ENCODE measurements around the gene RBM12.
"Not testable (repeated sequence)": the region's sequence is repeated elsewhere in the genome, so short reads cannot be mapped to it uniquely, and the experiment has no call there.

RBM12 gene

DNA sequence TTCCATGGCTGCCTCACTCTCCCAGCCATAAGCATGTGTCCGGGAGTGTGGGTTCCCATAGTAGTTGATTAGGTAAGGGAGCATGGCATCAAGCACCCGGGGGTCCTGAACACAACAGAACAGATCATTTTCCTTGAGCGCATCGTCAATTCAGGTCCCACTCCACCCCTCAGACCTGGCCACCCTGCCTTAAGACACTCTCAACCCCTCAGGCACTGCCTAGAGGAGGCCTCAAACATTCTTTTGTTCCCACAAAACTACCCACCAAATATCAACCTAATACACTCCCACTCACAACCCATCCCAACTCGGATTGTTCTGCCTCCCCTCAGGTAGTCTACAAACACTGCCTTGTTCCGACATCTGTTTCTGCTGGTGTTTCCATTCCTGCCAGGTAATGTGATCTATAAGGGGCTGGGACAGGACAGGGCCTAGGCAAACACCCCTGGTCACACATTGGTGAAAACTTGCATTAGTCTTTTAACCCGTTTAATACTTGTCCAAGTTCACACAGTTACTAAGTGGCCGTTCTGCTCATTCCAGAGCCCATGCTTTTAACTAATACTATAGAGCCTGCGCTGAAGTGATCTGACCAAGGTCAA lies 33.1 kb upstream of the RBM12 start:
- WGBS, 2 experiments (ENCODE audit: insufficient coverage in 2 of 2), result 81 to 100% methylated on average over 5 to 8 of the region's 9 CpGs
- Histone ChIP-seq H3K4me3 (ENCODE audit: extremely low read depth, insufficient read depth, low read length, poor library complexity, severe bottlenecking) (peak overlapping the region; percentile 87), H3K36me3 (ENCODE audit: control insufficient read depth, insufficient read depth, low read length) (peaks cover 21% of the 10 kb centered on the region), H3K9me3 (ENCODE audit: control insufficient read depth, low read length) (no peaks in the 10 kb centered on the region), H3K27ac (ENCODE audit: low read depth, low read length, severe bottlenecking) (no peak overlapping the region), H3K4me1 (ENCODE audit: control insufficient read depth, insufficient read depth, low read length, poor library complexity, severe bottlenecking) (no peaks in the 10 kb centered on the region)

DNA sequence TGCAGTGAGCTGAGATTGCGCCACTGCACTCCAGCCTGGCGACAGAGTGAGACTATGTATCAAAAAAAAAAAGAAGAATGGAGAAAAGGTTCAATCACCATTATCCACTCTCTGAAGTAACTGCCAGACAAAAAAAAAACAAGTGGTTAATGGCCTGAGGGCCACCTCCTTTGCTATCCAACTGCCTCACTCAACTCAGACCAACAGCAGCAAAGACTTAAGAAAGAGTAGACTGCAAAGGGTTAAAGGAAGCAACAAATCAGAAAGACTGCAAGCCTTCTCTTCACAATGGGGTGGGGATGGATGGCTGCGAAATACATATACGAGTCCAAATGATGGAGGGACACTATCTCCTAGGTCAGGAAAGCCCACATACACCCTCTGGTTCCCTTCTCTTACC lies 31.3 kb upstream of the RBM12 start:
- H3K4me3 ChIP-seq (ENCODE audit: extremely low read depth, insufficient read depth, low read length, poor library complexity, severe bottlenecking), result no peak overlapping the region
- no peaks in the 10 kb centered on the region for H3K4me1 ChIP-seq (ENCODE audit: control insufficient read depth, insufficient read depth, low read length, poor library complexity, severe bottlenecking)
- H3K9me3 ChIP-seq (ENCODE audit: control insufficient read depth, low read length), result no peaks in the 10 kb centered on the region
- H3K27ac ChIP-seq (ENCODE audit: low read depth, low read length, severe bottlenecking), result no peak overlapping the region
- H3K36me3 ChIP-seq (ENCODE audit: control insufficient read depth, insufficient read depth, low read length), result peaks cover 12% of the 10 kb centered on the region
- WGBS, 2 experiments (ENCODE audit: insufficient coverage in 2 of 2), result 100% methylated on average over 2 of the region's 4 CpGs; no CpG with 5 or more reads in 1 of the 2 experiments

GRCh38 chr20:35695245-35695749 lies 30.6 kb upstream of the RBM12 start:
- 86 to 100% methylated on average over 1 to 2 of the region's 2 CpGs for WGBS, 2 experiments (ENCODE audit: insufficient coverage in 2 of 2)
- H3K27ac ChIP-seq (ENCODE audit: low read depth, low read length, severe bottlenecking), result no peak overlapping the region
- peaks cover 17% of the 10 kb centered on the region for H3K36me3 ChIP-seq (ENCODE audit: control insufficient read depth, insufficient read depth, low read length)
- no peaks in the 10 kb centered on the region for H3K9me3 ChIP-seq (ENCODE audit: control insufficient read depth, low read length)
- H3K4me3 ChIP-seq (ENCODE audit: extremely low read depth, insufficient read depth, low read length, poor library complexity, severe bottlenecking), result no peak overlapping the region
- H3K4me1 ChIP-seq (ENCODE audit: control insufficient read depth, insufficient read depth, low read length, poor library complexity, severe bottlenecking), result no peaks in the 10 kb centered on the region

DNA sequence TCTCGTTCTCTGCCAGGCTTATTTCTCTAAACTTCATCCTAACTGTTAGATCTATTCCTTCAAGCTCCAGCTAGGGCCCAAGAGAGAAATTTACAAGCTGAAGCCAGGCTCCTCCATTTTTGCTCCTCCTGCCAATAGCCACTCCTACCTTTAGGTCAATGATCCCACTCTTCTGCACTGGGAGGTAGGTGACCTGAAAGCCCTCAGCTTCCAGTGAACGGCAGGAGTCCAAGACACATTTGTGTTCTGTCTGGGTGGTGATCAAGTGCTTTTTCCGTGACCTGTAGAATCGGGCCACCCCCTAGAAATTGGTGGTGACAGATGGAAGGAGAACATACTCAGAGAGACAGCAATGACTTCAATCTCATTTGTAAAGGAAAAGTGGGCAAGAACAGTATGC lies 25.6 kb upstream of the RBM12 start:
- 92% methylated on average over 2 of the region's 4 CpGs; no CpG with 5 or more reads in 1 of the 2 experiments for WGBS, 2 experiments (ENCODE audit: insufficient coverage in 2 of 2)
- no peaks in the 10 kb centered on the region for H3K4me1 ChIP-seq (ENCODE audit: control insufficient read depth, insufficient read depth, low read length, poor library complexity, severe bottlenecking)
- H3K4me3 ChIP-seq (ENCODE audit: extremely low read depth, insufficient read depth, low read length, poor library complexity, severe bottlenecking), result no peak overlapping the region
- H3K27ac ChIP-seq (ENCODE audit: low read depth, low read length, severe bottlenecking), result no peak overlapping the region
- peaks cover 42% of the 10 kb centered on the region for H3K36me3 ChIP-seq (ENCODE audit: control insufficient read depth, insufficient read depth, low read length)
- H3K9me3 ChIP-seq (ENCODE audit: control insufficient read depth, low read length), result peaks cover 9% of the 10 kb centered on the region

DNA sequence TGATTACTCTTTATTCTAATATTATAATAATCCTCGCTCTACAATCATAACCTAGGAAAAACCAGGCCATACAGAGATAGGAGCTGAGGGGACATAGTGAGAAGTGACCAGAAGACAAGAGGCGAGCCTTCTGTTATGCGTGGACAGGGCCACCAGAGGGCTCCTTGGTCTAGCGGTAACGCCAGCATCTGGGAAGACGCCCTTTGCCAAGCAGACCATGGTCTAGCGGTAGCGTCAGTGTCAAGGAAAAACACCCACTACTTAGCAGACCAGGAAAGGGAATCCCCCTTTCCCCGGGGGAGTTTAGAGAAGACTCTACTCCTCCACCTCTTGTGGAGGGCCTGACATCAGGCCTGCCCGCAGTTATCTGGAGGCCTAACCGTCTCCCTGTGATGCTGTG lies 22.2 kb upstream of the RBM12 start:
- not testable (repeated sequence) for H3K4me1 ChIP-seq (ENCODE audit: control insufficient read depth, insufficient read depth, low read length, poor library complexity, severe bottlenecking); H3K4me3 ChIP-seq (ENCODE audit: extremely low read depth, insufficient read depth, low read length, poor library complexity, severe bottlenecking); H3K27ac ChIP-seq (ENCODE audit: low read depth, low read length, severe bottlenecking); H3K9me3 ChIP-seq (ENCODE audit: control insufficient read depth, low read length)
- WGBS, 2 experiments (ENCODE audit: insufficient coverage in 2 of 2), result 80 to 90% methylated on average over 6 to 7 of the region's 11 CpGs
- peaks cover 34% of the 10 kb centered on the region for H3K36me3 ChIP-seq (ENCODE audit: control insufficient read depth, insufficient read depth, low read length)

- peaks cover 32% of the 10 kb centered on the region for H3K36me3 ChIP-seq (ENCODE audit: control insufficient read depth, insufficient read depth, low read length)
- H3K4me1 ChIP-seq (ENCODE audit: control insufficient read depth, insufficient read depth, low read length, poor library complexity, severe bottlenecking); H3K27ac ChIP-seq (ENCODE audit: low read depth, low read length, severe bottlenecking); H3K4me3 ChIP-seq (ENCODE audit: extremely low read depth, insufficient read depth, low read length, poor library complexity, severe bottlenecking); H3K9me3 ChIP-seq (ENCODE audit: control insufficient read depth, low read length): not testable (repeated sequence)
- 90 to 94% methylated on average over 2 of the region's 9 CpGs for WGBS, 2 experiments (ENCODE audit: insufficient coverage in 2 of 2)
These were observed 20.7 kb upstream of the RBM12 start for GRCh38 chr20:35685368-35685767.

DNA sequence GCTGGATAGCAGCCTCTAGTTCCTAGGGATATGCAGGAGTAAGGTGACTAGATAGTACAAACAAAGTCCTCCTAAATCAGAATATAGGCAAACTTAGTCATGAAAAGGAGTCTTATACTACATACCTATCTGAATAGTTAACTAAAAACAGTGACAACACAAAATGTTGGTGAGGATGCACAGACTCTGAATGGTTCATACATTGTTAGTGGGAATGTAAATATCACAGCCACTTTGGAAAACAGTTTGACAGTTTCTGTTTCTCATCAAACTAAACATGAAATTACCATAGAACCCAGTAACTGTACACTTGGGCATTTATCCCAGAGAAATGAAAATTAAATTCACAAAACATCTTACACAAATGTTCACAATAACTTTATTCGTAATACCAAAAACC lies 17.3 kb upstream of the RBM12 start:
- H3K9me3 ChIP-seq (ENCODE audit: control insufficient read depth, low read length), result no peaks in the 10 kb centered on the region
- 94 to 100% methylated on average over 1 of the region's 1 CpG for WGBS, 2 experiments (ENCODE audit: insufficient coverage in 2 of 2)
- peaks cover 4% of the 10 kb centered on the region for H3K36me3 ChIP-seq (ENCODE audit: control insufficient read depth, insufficient read depth, low read length)

GRCh38 chr20:35680452-35681183 lies 15.9 kb upstream of the RBM12 start:
- Histone ChIP-seq H3K4me3 (ENCODE audit: extremely low read depth, insufficient read depth, low read length, poor library complexity, severe bottlenecking) (no peak overlapping the region), H3K4me1 (ENCODE audit: control insufficient read depth, insufficient read depth, low read length, poor library complexity, severe bottlenecking) (no peaks in the 10 kb centered on the region), H3K27ac (ENCODE audit: low read depth, low read length, severe bottlenecking) (no peak overlapping the region), H3K36me3 (ENCODE audit: control insufficient read depth, insufficient read depth, low read length) (peaks cover 3% of the 10 kb centered on the region), H3K9me3 (ENCODE audit: control insufficient read depth, low read length) (no peaks in the 10 kb centered on the region)
- WGBS, 2 experiments (ENCODE audit: insufficient coverage in 2 of 2), result 84 to 91% methylated on average over 4 of the region's 4 CpGs

More for the DNA sequence above, 17.3 kb upstream of the RBM12 start:
- no peak overlapping the region for H3K4me3 ChIP-seq (ENCODE audit: extremely low read depth, insufficient read depth, low read length, poor library complexity, severe bottlenecking)
- no peak overlapping the region for H3K27ac ChIP-seq (ENCODE audit: low read depth, low read length, severe bottlenecking)
- no peaks in the 10 kb centered on the region for H3K4me1 ChIP-seq (ENCODE audit: control insufficient read depth, insufficient read depth, low read length, poor library complexity, severe bottlenecking)

- Histone ChIP-seq H3K27ac (ENCODE audit: low read depth, low read length, severe bottlenecking) (no peak overlapping the region), H3K4me1 (ENCODE audit: control insufficient read depth, insufficient read depth, low read length, poor library complexity, severe bottlenecking) (no peaks in the 10 kb centered on the region), H3K36me3 (ENCODE audit: control insufficient read depth, insufficient read depth, low read length) (peaks cover 18% of the 10 kb centered on the region), H3K9me3 (ENCODE audit: control insufficient read depth, low read length) (no peaks in the 10 kb centered on the region), H3K4me3 (ENCODE audit: extremely low read depth, insufficient read depth, low read length, poor library complexity, severe bottlenecking) (no peak overlapping the region)
- WGBS, 2 experiments (ENCODE audit: insufficient coverage in 2 of 2), result no CpG with 5 or more reads among the region's 8 CpGs
These were observed 10.2 kb upstream of the RBM12 start for GRCh38 chr20:35674921-35675320.

DNA sequence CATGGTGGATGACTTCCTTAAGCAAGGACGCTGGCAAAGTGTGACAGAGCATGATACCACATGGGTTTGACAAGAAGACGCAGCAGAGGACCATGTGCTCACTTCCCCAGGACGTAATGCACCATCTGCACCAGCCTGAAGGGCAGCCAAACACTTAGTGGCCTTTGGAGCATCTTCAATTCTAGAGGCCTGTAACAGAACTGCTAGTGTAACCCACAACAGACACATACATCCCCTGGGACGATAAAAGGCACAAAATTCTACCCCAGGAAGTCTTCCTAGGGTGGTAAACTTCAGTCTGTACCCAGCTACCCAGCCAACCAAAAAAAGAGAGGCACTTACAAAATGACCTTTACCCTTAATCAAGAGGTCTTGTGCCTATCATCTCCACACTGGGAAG lies 9.2 kb upstream of the RBM12 start:
- 88 to 89% methylated on average over 3 of the region's 4 CpGs for WGBS, 2 experiments (ENCODE audit: insufficient coverage in 2 of 2)
- no peak overlapping the region for H3K4me3 ChIP-seq (ENCODE audit: extremely low read depth, insufficient read depth, low read length, poor library complexity, severe bottlenecking)
- no peaks in the 10 kb centered on the region for H3K9me3 ChIP-seq (ENCODE audit: control insufficient read depth, low read length)
- peaks cover 28% of the 10 kb centered on the region for H3K36me3 ChIP-seq (ENCODE audit: control insufficient read depth, insufficient read depth, low read length)
- no peak overlapping the region for H3K27ac ChIP-seq (ENCODE audit: low read depth, low read length, severe bottlenecking)
- H3K4me1 ChIP-seq (ENCODE audit: control insufficient read depth, insufficient read depth, low read length, poor library complexity, severe bottlenecking), result no peaks in the 10 kb centered on the region

DNA sequence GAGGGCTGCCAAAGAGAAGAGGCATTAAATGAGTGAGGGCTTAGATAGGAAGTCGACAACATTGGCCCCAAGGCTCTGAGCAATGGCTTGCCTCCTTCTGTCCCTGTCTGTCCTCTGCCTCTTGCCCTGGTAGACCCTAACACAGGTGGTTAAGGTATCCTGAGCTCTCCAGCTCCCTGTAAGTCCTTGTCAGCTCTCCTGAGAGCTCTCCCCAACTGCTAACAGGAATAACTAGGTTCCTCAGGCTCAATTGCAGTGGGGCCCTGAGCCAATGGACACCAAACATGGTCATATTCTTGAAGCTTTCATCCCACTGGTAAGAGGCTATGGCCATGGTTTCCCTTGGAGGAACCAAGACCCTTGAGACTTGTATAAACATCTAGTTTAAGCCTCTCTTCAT lies 5.0 kb upstream of the RBM12 start:
- Histone ChIP-seq H3K4me3 (ENCODE audit: extremely low read depth, insufficient read depth, low read length, poor library complexity, severe bottlenecking) (no peak overlapping the region), H3K9me3 (ENCODE audit: control insufficient read depth, low read length) (no peaks in the 10 kb centered on the region), H3K4me1 (ENCODE audit: control insufficient read depth, insufficient read depth, low read length, poor library complexity, severe bottlenecking) (no peaks in the 10 kb centered on the region), H3K36me3 (ENCODE audit: control insufficient read depth, insufficient read depth, low read length) (peaks cover 35% of the 10 kb centered on the region), H3K27ac (ENCODE audit: low read depth, low read length, severe bottlenecking) (no peak overlapping the region)
- WGBS, 2 experiments (ENCODE audit: insufficient coverage in 2 of 2), result 92% methylated on average over 1 of the region's 1 CpG; no CpG with 5 or more reads in 1 of the 2 experiments

Measured in mesodermal cell (in vitro differentiated cells).